Mucosa of descending colon (tissue), 3 donors: ENCODE data around the gene PARN. TPM values are rescaled to one million over a fixed set of nuclear protein-coding genes. Genes with fewer than 3 reads are reported as not detected.

Experiments used
- ATAC-seq: fragments of 200-7000 bp; cut with Tn5 transposase; one replicate; pipeline ENCODE4 v1.9.1; 2020; ENCODE audit warnings: mild to moderate bottlenecking, moderate library complexity
- DNase-seq, 3 donors: peaks; one replicate each; pipeline ENCODE4 v3.0.0-alpha.2; 2020
- H3K36me3 ChIP-seq: fragments of 200-600 bp; one replicate; pipeline ENCODE4 v1.8.0; 2021; ENCODE audit warnings: low read depth, mild to moderate bottlenecking
- H3K4me1 ChIP-seq: fragments of 200-600 bp; one replicate; pipeline ENCODE4 v1.8.0; 2021; ENCODE audit warnings: low read depth, mild to moderate bottlenecking
- H3K4me3 ChIP-seq: fragments of 200-600 bp; one replicate; pipeline ENCODE4 v1.8.0; 2021; ENCODE audit warnings: mild to moderate bottlenecking
- H3K9me3 ChIP-seq: fragments of 200-600 bp; one replicate; pipeline ENCODE4 v1.8.0; 2021; ENCODE audit warnings: mild to moderate bottlenecking
- intact Hi-C, 2 donors: fragments of 100-400 bp; cut with DNase I in 1 of 2; cut with micrococcal nuclease in 1 of 2; formaldehyde crosslinking; loops; one replicate each; pipeline versions ENCODE4 v1.11.0 to v1.11.1; 2022; cut with DNase I, micrococcal nuclease
- total RNA-seq, 3 donors: library from RNA; stranded (reverse); fragmentation: NEBNext Ultra II Directional in 2 of 3; extraction: Animal tissue kit (Norgen Biotek cat#: 25700) in 2 of 3; gene quantifications; one replicate each; pipeline versions ENCODE4 v1.2.1 to v1.2.4, GENCODE V29; 2021 to 2023
- TF ChIP-seq, protein P1 (sequence below): fragments of 200-600 bp; IDR thresholded peaks from one replicate; pipeline ENCODE4 v1.8.0; 2022; ENCODE audit warnings: antibody characterized with exemption, mild to moderate bottlenecking
- donor health status: DM: no; HTN: no; CAD: no; lungs with moderate emphysema.
- donor health status: DM: no; HTN: no; CAD: no.
- donor health status: DM: no; HTN: yes; CAD: no.

Gene PARN
- total RNA-seq, 3 donors from 2014 or later, result 31.5 to 34.0 (median 33.3) TPM

DNA sequence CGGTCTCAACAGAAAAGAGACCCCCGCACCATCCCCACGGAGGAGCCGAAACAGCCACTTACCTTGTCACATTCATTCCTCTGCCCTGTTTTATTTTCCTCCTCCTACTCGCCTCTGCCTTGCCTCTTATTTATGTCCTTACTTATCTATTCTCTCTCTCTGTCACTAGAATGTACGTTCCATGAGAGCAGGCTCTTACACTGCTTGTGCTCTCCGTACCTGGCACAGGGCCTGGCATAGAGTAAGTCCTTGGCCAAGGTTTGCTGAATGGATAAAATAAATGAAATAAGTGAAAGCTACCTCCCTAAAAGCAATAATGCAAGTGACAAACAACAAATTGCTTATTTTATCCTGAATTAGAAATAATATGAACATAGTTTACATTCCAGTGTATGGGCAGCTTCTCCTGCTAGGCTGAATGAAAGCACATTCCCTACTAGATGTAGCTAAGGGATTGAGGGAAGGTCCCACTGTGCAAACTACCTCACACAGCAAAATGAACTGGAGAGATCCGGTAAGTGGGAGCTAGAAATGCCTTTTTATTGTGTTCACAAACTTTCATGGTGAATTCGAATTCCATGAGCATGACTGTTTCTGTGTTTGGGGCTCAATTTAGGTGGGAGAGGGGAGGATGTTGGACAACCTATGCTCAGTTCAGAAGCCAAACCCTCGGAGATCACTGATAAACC lies 173.1 kb downstream of the PARN start:
- Histone ChIP-seq H3K36me3 (no peaks in the 10 kb centered on the region), H3K4me1 (no peaks in the 10 kb centered on the region), H3K9me3 (no peaks in the 10 kb centered on the region), H3K4me3 (no peak overlapping the region)
- ATAC-seq, result no peak
- no peak for DNase-seq
- TF ChIP-seq, protein P1, sequence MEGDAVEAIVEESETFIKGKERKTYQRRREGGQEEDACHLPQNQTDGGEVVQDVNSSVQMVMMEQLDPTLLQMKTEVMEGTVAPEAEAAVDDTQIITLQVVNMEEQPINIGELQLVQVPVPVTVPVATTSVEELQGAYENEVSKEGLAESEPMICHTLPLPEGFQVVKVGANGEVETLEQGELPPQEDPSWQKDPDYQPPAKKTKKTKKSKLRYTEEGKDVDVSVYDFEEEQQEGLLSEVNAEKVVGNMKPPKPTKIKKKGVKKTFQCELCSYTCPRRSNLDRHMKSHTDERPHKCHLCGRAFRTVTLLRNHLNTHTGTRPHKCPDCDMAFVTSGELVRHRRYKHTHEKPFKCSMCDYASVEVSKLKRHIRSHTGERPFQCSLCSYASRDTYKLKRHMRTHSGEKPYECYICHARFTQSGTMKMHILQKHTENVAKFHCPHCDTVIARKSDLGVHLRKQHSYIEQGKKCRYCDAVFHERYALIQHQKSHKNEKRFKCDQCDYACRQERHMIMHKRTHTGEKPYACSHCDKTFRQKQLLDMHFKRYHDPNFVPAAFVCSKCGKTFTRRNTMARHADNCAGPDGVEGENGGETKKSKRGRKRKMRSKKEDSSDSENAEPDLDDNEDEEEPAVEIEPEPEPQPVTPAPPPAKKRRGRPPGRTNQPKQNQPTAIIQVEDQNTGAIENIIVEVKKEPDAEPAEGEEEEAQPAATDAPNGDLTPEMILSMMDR, result no peak
- intact Hi-C loops, result no loop called here

DNA sequence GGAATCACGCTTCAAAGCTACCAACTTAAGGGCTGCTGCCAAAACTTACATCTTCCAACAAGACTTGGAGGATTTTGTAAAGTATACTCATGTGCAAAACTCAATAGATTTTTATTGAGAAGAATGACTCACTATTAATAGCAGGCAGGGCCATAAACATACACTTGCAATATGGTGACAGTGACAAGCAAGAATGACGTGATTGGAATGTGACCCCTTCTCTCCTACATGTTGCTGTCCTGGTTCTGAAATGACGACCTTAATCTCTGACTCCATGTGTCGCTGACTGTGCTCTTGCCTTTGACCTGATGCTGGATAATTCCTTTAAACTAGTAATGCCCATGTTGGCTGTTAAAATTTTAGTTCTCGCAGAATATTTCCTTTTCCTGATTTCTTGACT lies 174.5 kb downstream of the PARN start:
- Histone ChIP-seq H3K4me1 (no peaks in the 10 kb centered on the region), H3K4me3 (no peak overlapping the region), H3K9me3 (no peaks in the 10 kb centered on the region), H3K36me3 (no peaks in the 10 kb centered on the region)
- no peak for DNase-seq
- TF ChIP-seq, protein P1, result no peak
- no peak for ATAC-seq
- intact Hi-C loops, result no loop called here

DNA sequence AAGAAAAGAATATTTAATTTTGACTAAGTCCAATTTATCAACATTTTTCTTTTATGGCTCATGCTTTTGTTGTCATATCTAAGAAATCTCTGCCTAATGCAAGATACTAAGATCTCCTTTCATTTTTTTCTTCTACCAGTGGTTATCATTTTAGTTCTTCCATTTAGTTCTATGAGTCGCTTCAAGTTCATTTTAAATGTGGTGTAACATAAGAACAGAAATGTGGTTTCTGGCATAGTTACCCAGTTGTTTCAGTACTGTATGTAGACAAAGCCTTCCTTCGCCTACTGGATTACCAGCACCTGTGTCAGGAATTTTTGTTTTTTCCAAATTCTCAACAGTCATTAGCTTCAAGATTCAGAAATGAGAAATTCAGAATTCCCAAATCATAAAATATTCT lies 175.7 kb downstream of the PARN start:
- intact Hi-C loops, result no loop called here
- TF ChIP-seq, protein P1, result no peak
- ATAC-seq (no peak), DNase-seq (no peak)
- no peaks in the 10 kb centered on the region for H3K36me3 ChIP-seq
- H3K4me3 ChIP-seq, result no peak overlapping the region
- H3K4me1 ChIP-seq, result no peaks in the 10 kb centered on the region
- no peaks in the 10 kb centered on the region for H3K9me3 ChIP-seq

DNA sequence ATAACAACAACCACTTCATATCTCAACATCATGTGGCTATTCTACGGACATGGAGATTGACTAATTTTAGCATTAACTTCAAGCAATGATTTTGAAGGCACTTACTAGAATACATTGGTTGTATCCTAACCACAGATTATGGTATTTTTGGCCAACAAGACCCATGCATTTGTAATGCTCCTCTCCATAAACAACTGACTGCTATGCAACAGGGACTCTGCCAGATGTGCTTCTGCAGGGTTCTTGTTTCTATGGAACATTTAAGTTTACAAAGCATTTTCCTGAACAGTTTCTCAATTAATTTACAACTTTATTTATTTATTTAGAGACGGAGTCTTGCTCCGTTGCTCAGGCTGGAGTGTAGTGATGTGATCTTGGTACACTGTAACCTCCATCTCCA lies 178.0 kb downstream of the PARN start:
- H3K4me1 ChIP-seq, result no peaks in the 10 kb centered on the region
- TF ChIP-seq, protein P1, result no peak
- ATAC-seq, result no peak
- intact Hi-C loops, result no loop called here
- DNase-seq, result no peak
- H3K9me3 ChIP-seq, result no peaks in the 10 kb centered on the region
- no peak overlapping the region for H3K4me3 ChIP-seq
- no peaks in the 10 kb centered on the region for H3K36me3 ChIP-seq

DNA sequence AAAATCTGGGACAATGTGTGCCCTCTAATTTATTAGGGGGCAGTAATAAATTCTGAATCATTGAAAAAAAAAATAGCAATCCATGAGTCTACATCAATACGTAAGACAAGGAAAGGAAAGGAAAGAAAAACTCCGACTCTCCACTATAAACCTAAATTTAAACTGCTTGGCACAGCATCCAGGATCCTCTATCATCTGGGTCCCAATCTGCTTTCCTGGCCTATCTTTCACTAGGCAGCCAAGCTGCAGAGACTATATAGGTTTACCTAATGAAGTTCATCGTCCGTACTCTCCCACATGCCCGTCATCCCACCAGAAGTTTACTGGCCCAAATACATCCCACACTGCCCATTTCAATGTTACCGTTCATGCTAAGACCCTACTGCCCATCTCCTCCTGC lies 179.2 kb downstream of the PARN start:
- intact Hi-C loops, result no loop called here

More for the DNA sequence above, 179.2 kb downstream of the PARN start:
- H3K9me3 ChIP-seq, result no peaks in the 10 kb centered on the region
- no peak overlapping the region for H3K4me3 ChIP-seq
- no peaks in the 10 kb centered on the region for H3K36me3 ChIP-seq
- DNase-seq (no peak), ATAC-seq (no peak)
- TF ChIP-seq, protein P1, result no peak
- H3K4me1 ChIP-seq, result no peaks in the 10 kb centered on the region
